ENCODE data around the gene LGALS3BP.

DNA sequence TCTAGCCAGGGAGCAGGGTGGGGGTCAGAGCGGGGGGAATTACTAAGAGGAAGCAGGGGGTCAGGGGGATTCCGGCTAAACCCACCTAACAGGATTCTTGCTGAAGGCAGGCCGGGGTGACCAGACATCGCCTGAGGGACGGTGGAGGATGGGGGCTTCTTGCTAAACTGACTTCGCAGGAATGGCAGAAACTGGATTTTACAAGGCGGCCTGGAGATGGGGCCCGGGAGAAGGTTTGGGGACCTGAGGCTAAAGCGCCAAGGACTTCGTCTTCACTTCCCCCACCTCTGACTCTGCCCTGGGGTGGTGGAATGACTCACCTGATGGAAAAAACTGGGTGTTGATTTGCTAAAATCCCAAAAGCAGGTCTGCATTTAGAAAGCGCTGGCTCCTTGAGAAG is 23.5 kb downstream of the LGALS3BP start:
- TF ChIP-seq, protein P1, sequence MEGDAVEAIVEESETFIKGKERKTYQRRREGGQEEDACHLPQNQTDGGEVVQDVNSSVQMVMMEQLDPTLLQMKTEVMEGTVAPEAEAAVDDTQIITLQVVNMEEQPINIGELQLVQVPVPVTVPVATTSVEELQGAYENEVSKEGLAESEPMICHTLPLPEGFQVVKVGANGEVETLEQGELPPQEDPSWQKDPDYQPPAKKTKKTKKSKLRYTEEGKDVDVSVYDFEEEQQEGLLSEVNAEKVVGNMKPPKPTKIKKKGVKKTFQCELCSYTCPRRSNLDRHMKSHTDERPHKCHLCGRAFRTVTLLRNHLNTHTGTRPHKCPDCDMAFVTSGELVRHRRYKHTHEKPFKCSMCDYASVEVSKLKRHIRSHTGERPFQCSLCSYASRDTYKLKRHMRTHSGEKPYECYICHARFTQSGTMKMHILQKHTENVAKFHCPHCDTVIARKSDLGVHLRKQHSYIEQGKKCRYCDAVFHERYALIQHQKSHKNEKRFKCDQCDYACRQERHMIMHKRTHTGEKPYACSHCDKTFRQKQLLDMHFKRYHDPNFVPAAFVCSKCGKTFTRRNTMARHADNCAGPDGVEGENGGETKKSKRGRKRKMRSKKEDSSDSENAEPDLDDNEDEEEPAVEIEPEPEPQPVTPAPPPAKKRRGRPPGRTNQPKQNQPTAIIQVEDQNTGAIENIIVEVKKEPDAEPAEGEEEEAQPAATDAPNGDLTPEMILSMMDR (IDR thresholded peaks at IDR 0.05) = no peak
- TF ChIP-seq POLR2A (IDR thresholded peaks at IDR 0.05) = no peak

Measured in tibial nerve (tissue), 3 donors.